Smooth muscle cell (in vitro differentiated cells): ENCODE data around the gene AOPEP. TPM values are rescaled to one million over a fixed set of nuclear protein-coding genes. Genes with fewer than 3 reads are reported as not detected.

Experiments
- DNase-seq: peaks from one replicate; lab custom pipeline; 2025; ENCODE audit not compliant: unreplicated experiment; lab: John Stamatoyannopoulos, UW
- H2AFZ ChIP-seq: fragments of 200-600 bp; sonication (generic); 2 replicates; pipeline ENCODE4 v1.6.0; 2016; ENCODE audit warnings: antibody characterized with exemption, low read depth, mild to moderate bottlenecking
- H3F3A ChIP-seq: fragments of 200-600 bp; sonication (generic); 2 replicates; pipeline ENCODE4 v1.6.0; 2017; ENCODE audit warnings: antibody characterized with exemption, low read depth
- H3K27ac ChIP-seq: fragments of 200-600 bp; sonication (generic); 2 replicates; pipeline ENCODE4 v1.5.1; 2016; ENCODE audit warnings: low read depth, mild to moderate bottlenecking
- H3K27me3 ChIP-seq: fragments of 200-600 bp; sonication (generic); 2 replicates; pipeline ENCODE4 v1.6.1; 2016; ENCODE audit warnings: low read depth, mild to moderate bottlenecking
- H3K36me3 ChIP-seq: fragments of 200-600 bp; sonication (generic); 2 replicates; pipeline ENCODE4 v1.5.1; 2016; ENCODE audit warnings: low read depth
- H3K4me1 ChIP-seq: fragments of 200-600 bp; sonication (generic); 2 replicates; pipeline ENCODE4 v1.5.1; 2016; ENCODE audit warnings: low read depth
- H3K4me2 ChIP-seq: fragments of 200-600 bp; sonication (generic); 2 replicates; pipeline ENCODE4 v1.6.0; 2016; ENCODE audit warnings: mild to moderate bottlenecking
- H3K4me3 ChIP-seq: fragments of 200-600 bp; sonication (generic); 2 replicates; pipeline ENCODE4 v1.5.1; 2016; ENCODE audit warnings: mild to moderate bottlenecking
- H3K79me2 ChIP-seq: fragments of 200-600 bp; sonication (generic); 2 replicates; pipeline ENCODE4 v1.6.0; 2016; ENCODE audit warnings: low read depth, mild to moderate bottlenecking
- H3K9ac ChIP-seq: fragments of 200-600 bp; sonication (generic); 2 replicates; pipeline ENCODE4 v1.6.0; 2016; ENCODE audit warnings: low read depth
- H3K9me3 ChIP-seq: fragments of 200-600 bp; sonication (generic); replicated peaks from 2 replicates; pipeline ENCODE4 v1.5.1; 2016; ENCODE audit warnings: low read depth
- H4K20me1 ChIP-seq: fragments of 200-600 bp; sonication (generic); 2 replicates; pipeline ENCODE4 v1.6.0; 2016; ENCODE audit warnings: low read depth
- CTCF ChIP-seq: fragments of 200-600 bp; sonication (generic); IDR thresholded peaks from 2 replicates; pipeline ENCODE4 v1.5.1; 2017; ENCODE audit warnings: borderline replicate concordance, mild to moderate bottlenecking, antibody characterized with exemption; ENCODE audit not compliant: insufficient read depth, poor library complexity, severe bottlenecking
- WGBS: methylation state at CpG from one replicate; pipeline ENCODE4 v1.1.7; 2016; ENCODE audit warnings: low lambda C conversion rate; 5-methylcytosine and 5-hydroxymethylcytosine counted together
- polyA plus RNA-seq: library from polyadenylated mRNA; unstranded; fragments of >200 nt; fragmentation: Nextera tagmentation; extraction: Ambion mirVana; gene quantifications from 2 replicates; pipeline ENCODE4 v1.2.1, GENCODE V29; 2016
- total RNA-seq: library from RNA; depleted of rRNA; stranded (reverse); fragments of >200 nt; gene quantifications from 2 replicates; pipeline ENCODE4 v1.2.3, GENCODE V29; 2014

Gene AOPEP
- total and polyA plus RNA-seq, 2 experiments from 2014 or later = 52.7 to 94.9 TPM

GRCh38 chr9:95078511-95078910 is 352.0 kb downstream of the AOPEP start:
- 92% methylated on average over 12 of the region's 12 CpGs for WGBS

GRCh38 chr9:95078939-95079338 is 352.4 kb downstream of the AOPEP start:
- Histone ChIP-seq H3F3A (peaks cover 29% of the 10 kb centered on the region), H3K4me1 (peaks cover 54% of the 10 kb centered on the region), H3K4me3 (no peak overlapping the region), H3K79me2 (peaks cover 99% of the 10 kb centered on the region), H3K27ac (peak overlapping the region; percentile 77), H3K36me3 (peaks cover 12% of the 10 kb centered on the region), H3K9ac (peak overlapping the region; percentile 9), H3K27me3 (no peaks in the 10 kb centered on the region), H3K4me2 (peak overlapping the region; percentile 42), H2AFZ (no peak overlapping the region), H3K9me3 (no peaks in the 10 kb centered on the region), H4K20me1 (peaks cover 99% of the 10 kb centered on the region)
- DNase-seq = no peak
- 22% methylated on average over 6 of the region's 6 CpGs for WGBS
- no peak for TF ChIP-seq CTCF

More at GRCh38 chr9:95078511-95078910, 352.0 kb downstream of the AOPEP start:
- Histone ChIP-seq H4K20me1 (peaks cover 99% of the 10 kb centered on the region), H3K9me3 (no peaks in the 10 kb centered on the region), H3F3A (peaks cover 29% of the 10 kb centered on the region), H3K27me3 (no peaks in the 10 kb centered on the region), H3K9ac (peak overlapping the region; percentile 9), H3K36me3 (peaks cover 12% of the 10 kb centered on the region), H2AFZ (no peak overlapping the region), H3K4me3 (no peak overlapping the region), H3K27ac (peak overlapping the region; percentile 77), H3K79me2 (peaks cover 100% of the 10 kb centered on the region), H3K4me1 (peaks cover 54% of the 10 kb centered on the region), H3K4me2 (peak overlapping the region; percentile 42)
- TF ChIP-seq CTCF = no peak
- no peak for DNase-seq

GRCh38 chr9:95079461-95079860 is 353.0 kb downstream of the AOPEP start:
- peaks cover 99% of the 10 kb centered on the region for H4K20me1 ChIP-seq
- peaks cover 8% of the 10 kb centered on the region for H3K36me3 ChIP-seq
- WGBS = 94% methylated on average over 10 of the region's 10 CpGs

More at GRCh38 chr9:95079461-95079860, 353.0 kb downstream of the AOPEP start:
- peak overlapping the region; percentile 42 for H3K4me2 ChIP-seq
- no peak for DNase-seq
- peaks cover 34% of the 10 kb centered on the region for H3F3A ChIP-seq
- no peaks in the 10 kb centered on the region for H3K27me3 ChIP-seq
- no peak overlapping the region for H2AFZ ChIP-seq
- H3K9ac ChIP-seq = no peak overlapping the region
- H3K4me3 ChIP-seq = no peak overlapping the region
- H3K27ac ChIP-seq = peak overlapping the region; percentile 77
- peaks cover 54% of the 10 kb centered on the region for H3K4me1 ChIP-seq
- TF ChIP-seq CTCF = no peak
- H3K79me2 ChIP-seq = peaks cover 99% of the 10 kb centered on the region
- H3K9me3 ChIP-seq = no peaks in the 10 kb centered on the region
